Measurements from ENCODE around the gene POLG2. TPM values are rescaled to one million over a fixed set of nuclear protein-coding genes. Genes with fewer than 3 reads are reported as not detected.

Gene POLG2
- total RNA-seq, 1 donor from 2014 or later: 63.9 TPM

DNA sequence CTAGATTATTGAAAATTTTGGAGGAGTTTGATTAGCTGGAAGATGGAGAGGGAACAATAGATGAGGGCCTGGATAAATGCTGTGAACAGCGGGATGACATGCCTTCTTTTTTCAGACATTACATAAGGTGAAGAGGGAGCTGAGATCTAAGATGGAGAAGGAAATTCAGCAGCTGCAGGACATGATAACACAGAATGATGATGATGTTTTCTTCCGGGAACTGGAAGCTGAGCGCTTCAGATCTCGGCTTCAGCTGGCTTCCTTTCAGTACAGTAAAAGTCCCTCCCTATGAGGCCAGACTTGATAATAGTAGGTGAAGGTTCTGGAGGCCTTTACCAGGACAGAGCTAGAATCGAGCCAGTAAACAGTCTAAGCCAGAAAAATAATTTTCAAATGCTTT is 40.6 kb upstream of the POLG2 start:
- POLR2A ChIA-PET: no interaction called here
- DNase-seq: no peak
- Mint-ChIP-seq H3K4me1 (no peaks in the 10 kb centered on the region), H3K4me3 (no peak overlapping the region), H3K36me3 (ENCODE audit: low read depth) (peaks cover 75% of the 10 kb centered on the region), H3K9me3 (no peaks in the 10 kb centered on the region), H3K27me3 (no peaks in the 10 kb centered on the region), H3K27ac (peak overlapping the region; percentile 32)
- ATAC-seq (ENCODE audit: low read depth): no peak
- CTCF ChIA-PET: no interaction called here
- no peak for TF ChIP-seq CTCF (IDR thresholded peaks at IDR 0.05)
- intact Hi-C loops (cut with micrococcal nuclease): no loop called here

GRCh38 chr17:64536913-64537312 is 40.1 kb upstream of the POLG2 start:
- H3K4me1 Mint-ChIP-seq: no peaks in the 10 kb centered on the region
- CTCF ChIA-PET: no interaction called here
- intact Hi-C loops (cut with micrococcal nuclease): no loop called here
- TF ChIP-seq CTCF (IDR thresholded peaks at IDR 0.05): no peak
- ATAC-seq (ENCODE audit: low read depth): no peak
- DNase-seq: no peak
- peaks cover 77% of the 10 kb centered on the region for H3K36me3 Mint-ChIP-seq (ENCODE audit: low read depth)
- no peaks in the 10 kb centered on the region for H3K9me3 Mint-ChIP-seq
- H3K4me3 Mint-ChIP-seq: no peak overlapping the region
- no peak overlapping the region for H3K27ac Mint-ChIP-seq
- no peaks in the 10 kb centered on the region for H3K27me3 Mint-ChIP-seq
- POLR2A ChIA-PET: no interaction called here

GRCh38 chr17:64535357-64535756 is 38.5 kb upstream of the POLG2 start:
- peaks cover 88% of the 10 kb centered on the region for H3K36me3 Mint-ChIP-seq (ENCODE audit: low read depth)
- no peak for ATAC-seq (ENCODE audit: low read depth)
- no peak overlapping the region for H3K27ac Mint-ChIP-seq
- CTCF ChIA-PET: interaction anchor here (1.0 kb wide), 1 partner anchor 114 kb away, joined by 4 read pairs; no protein-coding TSS in a partner anchor
- H3K4me1 Mint-ChIP-seq: no peaks in the 10 kb centered on the region
- POLR2A ChIA-PET: no interaction called here
- H3K4me3 Mint-ChIP-seq: no peak overlapping the region
- TF ChIP-seq CTCF (IDR thresholded peaks at IDR 0.05): no peak
- DNase-seq: no peak
- no peaks in the 10 kb centered on the region for H3K9me3 Mint-ChIP-seq
- intact Hi-C loops (cut with micrococcal nuclease): no loop called here
- no peaks in the 10 kb centered on the region for H3K27me3 Mint-ChIP-seq

DNA sequence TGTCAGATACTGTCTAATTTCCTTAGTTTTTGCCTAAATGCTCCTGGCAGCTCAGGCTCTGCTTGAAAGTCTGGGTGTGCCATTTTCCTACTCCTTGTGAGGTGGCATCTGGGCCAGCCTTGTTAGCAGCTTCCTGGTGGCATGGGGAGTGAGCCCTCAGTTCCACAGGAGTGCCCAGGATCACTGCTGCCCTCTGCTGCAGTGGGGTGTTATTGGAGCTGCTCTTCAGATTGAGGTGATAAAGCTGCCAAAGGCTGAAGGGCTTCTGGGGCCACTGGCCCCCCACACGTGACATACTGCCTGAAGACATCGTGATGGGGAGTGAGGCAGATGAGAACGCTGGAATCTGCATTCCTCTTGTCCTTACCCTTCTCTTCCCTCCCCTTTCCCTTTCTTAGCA is 37.3 kb upstream of the POLG2 start:
- no peak for DNase-seq
- no peak overlapping the region for H3K4me3 Mint-ChIP-seq
- intact Hi-C loops (cut with micrococcal nuclease): loop anchor here (5.0 kb wide), 1 partner anchor 113 kb away; no protein-coding TSS in a partner anchor
- CTCF ChIA-PET: interaction anchor here (1.1 kb wide), 1 partner anchor 114 kb away, joined by 5 read pairs; no protein-coding TSS in a partner anchor
- peak; percentile 34 for ATAC-seq (ENCODE audit: low read depth)
- H3K36me3 Mint-ChIP-seq (ENCODE audit: low read depth): peaks cover 94% of the 10 kb centered on the region
- no peak for TF ChIP-seq CTCF (IDR thresholded peaks at IDR 0.05)
- H3K4me1 Mint-ChIP-seq: no peaks in the 10 kb centered on the region
- H3K27me3 Mint-ChIP-seq: no peaks in the 10 kb centered on the region
- POLR2A ChIA-PET: no interaction called here
- H3K9me3 Mint-ChIP-seq: no peaks in the 10 kb centered on the region
- no peak overlapping the region for H3K27ac Mint-ChIP-seq

- ATAC-seq (ENCODE audit: low read depth) (no peak), DNase-seq (no peak)
- POLR2A ChIA-PET: no interaction called here
- TF ChIP-seq CTCF (IDR thresholded peaks at IDR 0.05): no peak
- CTCF ChIA-PET: interaction anchor here (0.6 to 1.1 kb wide), 2 partner anchors 92 to 114 kb away, joined by 4 to 5 read pairs; no protein-coding TSS in a partner anchor
- no peaks in the 10 kb centered on the region for H3K27me3 Mint-ChIP-seq
- H3K36me3 Mint-ChIP-seq (ENCODE audit: low read depth): peaks cover 96% of the 10 kb centered on the region
- H3K27ac Mint-ChIP-seq: no peak overlapping the region
- intact Hi-C loops (cut with micrococcal nuclease): loop anchor here (5.0 kb wide), 1 partner anchor 114 kb away; no protein-coding TSS in a partner anchor
- no peaks in the 10 kb centered on the region for H3K4me1 Mint-ChIP-seq
- no peak overlapping the region for H3K4me3 Mint-ChIP-seq
- H3K9me3 Mint-ChIP-seq: no peaks in the 10 kb centered on the region
Measured at GRCh38 chr17:64533784-64534183, 36.9 kb upstream of the POLG2 start.

Measured in activated B cell treated with CpG ODN at 0.5 μM for 24 hours (primary cell).